Stimulated activated CD4-positive, alpha-beta T cell treated with anti-CD3 and anti-CD28 coated beads, Interleukin-4, amount 100 ng/mL, for 1 hour (primary cell): ENCODE measurements around the gene C22orf39.

Experiments used
- DNase-seq: peaks from one replicate; pipeline ENCODE4 v3.0.0-alpha.2; 2020

Gene C22orf39

GRCh38 chr22:19476023-19476422 is 28.5 kb upstream of the C22orf39 start:
- DNase-seq: no peak

- DNase-seq: no peak
Measured at GRCh38 chr22:19473578-19473977, 26.1 kb upstream of the C22orf39 start.

GRCh38 chr22:19472233-19472632 is 24.7 kb upstream of the C22orf39 start:
- no peak for DNase-seq

- no peak for DNase-seq
Measured at GRCh38 chr22:19471572-19471971, 24.1 kb upstream of the C22orf39 start.

- DNase-seq: no peak
Measured at GRCh38 chr22:19470010-19470409, 22.5 kb upstream of the C22orf39 start.

- no peak for DNase-seq
Measured at GRCh38 chr22:19469421-19469820, 21.9 kb upstream of the C22orf39 start.

- DNase-seq: no peak
Measured at GRCh38 chr22:19467912-19468311, 20.4 kb upstream of the C22orf39 start.

GRCh38 chr22:19466848-19467752 is 19.6 kb upstream of the C22orf39 start:
- DNase-seq: no peak

- DNase-seq: no peak
Measured at GRCh38 chr22:19466126-19466716, 18.7 kb upstream of the C22orf39 start.

- DNase-seq: no peak
Measured at GRCh38 chr22:19464975-19465374, 17.5 kb upstream of the C22orf39 start.

GRCh38 chr22:19464546-19464945 is 17.0 kb upstream of the C22orf39 start:
- no peak for DNase-seq

GRCh38 chr22:19463491-19464469 is 16.3 kb upstream of the C22orf39 start:
- DNase-seq: no peak

GRCh38 chr22:19463008-19463407 is 15.5 kb upstream of the C22orf39 start:
- no peak for DNase-seq

- DNase-seq: no peak
Measured at GRCh38 chr22:19461506-19461905, 14.0 kb upstream of the C22orf39 start.

- DNase-seq: no peak
Measured at GRCh38 chr22:19460036-19460435, 12.5 kb upstream of the C22orf39 start.

- no peak for DNase-seq
Measured at GRCh38 chr22:19457828-19458428, 10.4 kb upstream of the C22orf39 start.

- no peak for DNase-seq
Measured at GRCh38 chr22:19456541-19456940, 9.0 kb upstream of the C22orf39 start.

GRCh38 chr22:19455585-19456370 is 8.3 kb upstream of the C22orf39 start:
- DNase-seq: no peak

GRCh38 chr22:19455033-19455432 is 7.5 kb upstream of the C22orf39 start:
- no peak for DNase-seq

GRCh38 chr22:19454156-19454555 is 6.6 kb upstream of the C22orf39 start:
- DNase-seq: no peak

- no peak for DNase-seq
Measured at GRCh38 chr22:19453718-19454117, 6.2 kb upstream of the C22orf39 start.

- no peak for DNase-seq
Measured at GRCh38 chr22:19451570-19451969, 4.1 kb upstream of the C22orf39 start.
